HEK293 (cell line): ENCODE results near the gene SLC7A14.

ENCODE experiments used
- BCL6B ChIP-seq: fragments of 450-650 bp; formaldehyde crosslinking; IDR thresholded peaks from 2 replicates; pipeline ENCODE4 v1.5.1; 2017; ENCODE audit warnings: missing biosample characterization, missing genetic modification characterization
- OSR2 ChIP-seq: fragments of 450-650 bp; formaldehyde crosslinking; IDR thresholded peaks from 2 replicates; pipeline ENCODE4 v1.5.1; 2016; ENCODE audit warnings: missing biosample characterization, missing genetic modification characterization
- PRDM10 ChIP-seq: fragments of 450-650 bp; formaldehyde crosslinking; IDR thresholded peaks from 2 replicates; pipeline ENCODE4 v1.5.1; 2016; ENCODE audit warnings: missing biosample characterization, missing genetic modification characterization
- WT1 ChIP-seq: fragments of 450-650 bp; formaldehyde crosslinking; IDR thresholded peaks from 2 replicates; pipeline ENCODE4 v1.5.1; 2016; ENCODE audit warnings: missing biosample characterization, missing genetic modification characterization
- ZNF148 ChIP-seq: fragments of 450-650 bp; formaldehyde crosslinking; IDR thresholded peaks from 2 replicates; pipeline ENCODE4 v1.5.0; 2017; ENCODE audit warnings: missing biosample characterization, missing genetic modification characterization, borderline replicate concordance
- ZNF157 ChIP-seq: fragments of 450-650 bp; formaldehyde crosslinking; IDR thresholded peaks from 2 replicates; pipeline ENCODE4 v1.5.1; 2016; ENCODE audit warnings: missing biosample characterization, missing genetic modification characterization
- ZNF214 ChIP-seq: fragments of 450-650 bp; formaldehyde crosslinking; IDR thresholded peaks from 2 replicates; pipeline ENCODE4 v1.5.1; 2017; ENCODE audit warnings: missing biosample characterization, mild to moderate bottlenecking, missing genetic modification characterization, borderline replicate concordance
- ZNF23 ChIP-seq: fragments of 450-650 bp; formaldehyde crosslinking; IDR thresholded peaks from 2 replicates; pipeline ENCODE4 v1.5.1; 2016; ENCODE audit warnings: missing biosample characterization, missing genetic modification characterization, borderline replicate concordance
- ZNF335 ChIP-seq: fragments of 450-650 bp; formaldehyde crosslinking; conservative IDR thresholded peaks from 2 replicates; pipeline ENCODE4 v1.5.1; 2016; ENCODE audit warnings: missing biosample characterization, missing genetic modification characterization
- ZNF398 ChIP-seq: fragments of 450-650 bp; formaldehyde crosslinking; IDR thresholded peaks from 2 replicates; pipeline ENCODE4 v1.5.1; 2017; ENCODE audit warnings: missing biosample characterization, missing genetic modification characterization
- ZNF404 ChIP-seq: fragments of 450-650 bp; formaldehyde crosslinking; IDR thresholded peaks from 2 replicates; pipeline ENCODE4 v1.5.1; 2017; ENCODE audit warnings: missing biosample characterization, missing genetic modification characterization
- ZNF544 ChIP-seq: fragments of 450-650 bp; formaldehyde crosslinking; IDR thresholded peaks from 2 replicates; pipeline ENCODE4 v1.5.0; 2017; ENCODE audit warnings: missing biosample characterization, missing genetic modification characterization
- ZNF670 ChIP-seq: fragments of 450-650 bp; formaldehyde crosslinking; IDR thresholded peaks from 2 replicates; pipeline ENCODE4 v1.5.1; 2016; ENCODE audit warnings: missing biosample characterization, missing genetic modification characterization, low read depth
- ZNF692 ChIP-seq: fragments of 450-650 bp; formaldehyde crosslinking; IDR thresholded peaks from 2 replicates; pipeline ENCODE4 v1.5.1; 2016; ENCODE audit warnings: missing biosample characterization, missing genetic modification characterization
- ZNF707 ChIP-seq: fragments of 450-650 bp; formaldehyde crosslinking; IDR thresholded peaks from 2 replicates; pipeline ENCODE4 v1.5.1; 2016; ENCODE audit warnings: missing biosample characterization, missing genetic modification characterization
- ZNF747 ChIP-seq: fragments of 450-650 bp; formaldehyde crosslinking; IDR thresholded peaks from 2 replicates; pipeline ENCODE4 v1.5.1; 2016; ENCODE audit warnings: missing biosample characterization, missing genetic modification characterization
- ZSCAN18 ChIP-seq: fragments of 450-650 bp; formaldehyde crosslinking; IDR thresholded peaks from 2 replicates; pipeline ENCODE4 v1.5.1; 2016; ENCODE audit warnings: missing biosample characterization, missing genetic modification characterization
- TF ChIP-seq, protein P1 (sequence below): fragments of 450-650 bp; IDR thresholded peaks from 2 replicates; pipeline ENCODE4 v1.5.1; 2018; ENCODE audit warnings: missing biosample characterization, missing genetic modification characterization
- TF ChIP-seq, protein P2 (sequence below): fragments of 450-650 bp; formaldehyde crosslinking; IDR thresholded peaks from 2 replicates; pipeline ENCODE4 v1.5.1; 2016; ENCODE audit warnings: missing biosample characterization, missing genetic modification characterization, borderline replicate concordance

SLC7A14 gene

DNA sequence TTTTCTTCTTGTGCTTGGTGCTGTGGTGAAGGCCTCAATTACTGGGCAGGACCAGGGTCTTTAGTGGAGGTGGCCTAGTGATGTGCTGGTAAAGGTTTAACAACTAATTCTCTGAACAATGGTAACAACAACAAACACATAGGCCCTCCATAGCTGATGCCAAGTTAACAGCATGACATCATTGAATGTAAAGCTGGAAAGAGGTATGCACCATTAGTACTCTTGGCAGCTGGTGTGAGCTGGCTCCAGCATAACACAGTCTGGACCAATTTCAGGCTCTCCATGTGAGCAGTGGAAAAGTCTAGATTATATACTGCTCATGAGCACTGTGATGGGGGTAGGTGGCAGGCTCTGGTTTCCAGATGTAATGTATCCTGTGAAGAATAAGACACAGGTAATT is 61.8 kb downstream of the SLC7A14 start (continued):
- TF ChIP-seq ZNF157 = no peak
- no peak for TF ChIP-seq ZNF544
- no peak for TF ChIP-seq ZNF398
- TF ChIP-seq ZNF23 = no peak
- TF ChIP-seq OSR2 (tag by site-specific recombination) = no peak
- TF ChIP-seq ZNF214 (tag by site-specific recombination) = no peak
- TF ChIP-seq ZNF670 (tag by site-specific recombination) = no peak
- no peak for TF ChIP-seq ZNF707 (tag by site-specific recombination)
- TF ChIP-seq, protein P1, sequence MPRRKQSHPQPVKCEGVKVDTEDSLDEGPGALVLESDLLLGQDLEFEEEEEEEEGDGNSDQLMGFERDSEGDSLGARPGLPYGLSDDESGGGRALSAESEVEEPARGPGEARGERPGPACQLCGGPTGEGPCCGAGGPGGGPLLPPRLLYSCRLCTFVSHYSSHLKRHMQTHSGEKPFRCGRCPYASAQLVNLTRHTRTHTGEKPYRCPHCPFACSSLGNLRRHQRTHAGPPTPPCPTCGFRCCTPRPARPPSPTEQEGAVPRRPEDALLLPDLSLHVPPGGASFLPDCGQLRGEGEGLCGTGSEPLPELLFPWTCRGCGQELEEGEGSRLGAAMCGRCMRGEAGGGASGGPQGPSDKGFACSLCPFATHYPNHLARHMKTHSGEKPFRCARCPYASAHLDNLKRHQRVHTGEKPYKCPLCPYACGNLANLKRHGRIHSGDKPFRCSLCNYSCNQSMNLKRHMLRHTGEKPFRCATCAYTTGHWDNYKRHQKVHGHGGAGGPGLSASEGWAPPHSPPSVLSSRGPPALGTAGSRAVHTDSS (tag by site-specific recombination) = no peak
- no peak for TF ChIP-seq ZNF747 (tag by site-specific recombination)
- TF ChIP-seq PRDM10 (tag by site-specific recombination) = peak; percentile 31; the same call in 1 of the 2 replicates
- TF ChIP-seq ZNF148 (tag by site-specific recombination) = no peak
- TF ChIP-seq BCL6B (tag by site-specific recombination) = no peak
- TF ChIP-seq ZNF404 (tag by site-specific recombination) = no peak
- TF ChIP-seq, protein P2, sequence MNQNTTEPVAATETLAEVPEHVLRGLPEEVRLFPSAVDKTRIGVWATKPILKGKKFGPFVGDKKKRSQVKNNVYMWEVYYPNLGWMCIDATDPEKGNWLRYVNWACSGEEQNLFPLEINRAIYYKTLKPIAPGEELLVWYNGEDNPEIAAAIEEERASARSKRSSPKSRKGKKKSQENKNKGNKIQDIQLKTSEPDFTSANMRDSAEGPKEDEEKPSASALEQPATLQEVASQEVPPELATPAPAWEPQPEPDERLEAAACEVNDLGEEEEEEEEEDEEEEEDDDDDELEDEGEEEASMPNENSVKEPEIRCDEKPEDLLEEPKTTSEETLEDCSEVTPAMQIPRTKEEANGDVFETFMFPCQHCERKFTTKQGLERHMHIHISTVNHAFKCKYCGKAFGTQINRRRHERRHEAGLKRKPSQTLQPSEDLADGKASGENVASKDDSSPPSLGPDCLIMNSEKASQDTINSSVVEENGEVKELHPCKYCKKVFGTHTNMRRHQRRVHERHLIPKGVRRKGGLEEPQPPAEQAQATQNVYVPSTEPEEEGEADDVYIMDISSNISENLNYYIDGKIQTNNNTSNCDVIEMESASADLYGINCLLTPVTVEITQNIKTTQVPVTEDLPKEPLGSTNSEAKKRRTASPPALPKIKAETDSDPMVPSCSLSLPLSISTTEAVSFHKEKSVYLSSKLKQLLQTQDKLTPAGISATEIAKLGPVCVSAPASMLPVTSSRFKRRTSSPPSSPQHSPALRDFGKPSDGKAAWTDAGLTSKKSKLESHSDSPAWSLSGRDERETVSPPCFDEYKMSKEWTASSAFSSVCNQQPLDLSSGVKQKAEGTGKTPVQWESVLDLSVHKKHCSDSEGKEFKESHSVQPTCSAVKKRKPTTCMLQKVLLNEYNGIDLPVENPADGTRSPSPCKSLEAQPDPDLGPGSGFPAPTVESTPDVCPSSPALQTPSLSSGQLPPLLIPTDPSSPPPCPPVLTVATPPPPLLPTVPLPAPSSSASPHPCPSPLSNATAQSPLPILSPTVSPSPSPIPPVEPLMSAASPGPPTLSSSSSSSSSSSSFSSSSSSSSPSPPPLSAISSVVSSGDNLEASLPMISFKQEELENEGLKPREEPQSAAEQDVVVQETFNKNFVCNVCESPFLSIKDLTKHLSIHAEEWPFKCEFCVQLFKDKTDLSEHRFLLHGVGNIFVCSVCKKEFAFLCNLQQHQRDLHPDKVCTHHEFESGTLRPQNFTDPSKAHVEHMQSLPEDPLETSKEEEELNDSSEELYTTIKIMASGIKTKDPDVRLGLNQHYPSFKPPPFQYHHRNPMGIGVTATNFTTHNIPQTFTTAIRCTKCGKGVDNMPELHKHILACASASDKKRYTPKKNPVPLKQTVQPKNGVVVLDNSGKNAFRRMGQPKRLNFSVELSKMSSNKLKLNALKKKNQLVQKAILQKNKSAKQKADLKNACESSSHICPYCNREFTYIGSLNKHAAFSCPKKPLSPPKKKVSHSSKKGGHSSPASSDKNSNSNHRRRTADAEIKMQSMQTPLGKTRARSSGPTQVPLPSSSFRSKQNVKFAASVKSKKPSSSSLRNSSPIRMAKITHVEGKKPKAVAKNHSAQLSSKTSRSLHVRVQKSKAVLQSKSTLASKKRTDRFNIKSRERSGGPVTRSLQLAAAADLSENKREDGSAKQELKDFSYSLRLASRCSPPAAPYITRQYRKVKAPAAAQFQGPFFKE (tag by site-specific recombination) = no peak
- no peak for TF ChIP-seq ZSCAN18 (tag by site-specific recombination)
- no peak for TF ChIP-seq WT1 (tag by site-specific recombination)
- TF ChIP-seq ZNF335 (tag by site-specific recombination) = 0 out of 2 replicates have a peak, but pooled peaks have one; percentile 20
- no peak for TF ChIP-seq ZNF692 (tag by site-specific recombination)
